HepG2 (cell line): ENCODE measurements around the gene ORM1. TPM values are rescaled to one million over a fixed set of nuclear protein-coding genes. Genes with fewer than 3 reads are reported as not detected.

Source experiments
- ATAC-seq: fragments of 200-7000 bp; cut with Tn5 transposase; 3 replicates; pipeline ENCODE4 v1.9.1; 2020; ENCODE audit warnings: mild to moderate bottlenecking, moderate library complexity
- BruUV-seq: library from RNA; stranded (reverse); fragments of 400-500 nt; replicated peaks from 2 replicates; lab custom pipeline; 2021; lab: Mats Ljungman, UMichigan
- CTCF ChIA-PET: fragments of 300-600 bp; formaldehyde crosslinking; extraction: SDS; loops from one replicate; lab custom pipeline; 2021; ENCODE audit warnings: low total read pairs, inconsistent platforms, low intra/inter-chr PET ratio; lab: Yijun Ruan, JAX
- POLR2A ChIA-PET: fragments of 350-600 bp; sonication (Branson Sonifier 250); formaldehyde crosslinking; loops from one replicate; lab custom pipeline; 2020; ENCODE audit warnings: antibody characterized with exemption, inconsistent platforms; lab: Yijun Ruan, JAX
- DNase-seq: peaks from one replicate; pipeline ENCODE4 v3.0.0-alpha.2; 2015; ENCODE audit warnings: low spot score
- FAIRE-seq: peaks from 3 replicates; lab custom pipeline; 2011; peaks lifted over from hg19 to GRCh38; lab: Jason Lieb, UNC
- H2AFZ ChIP-seq: one replicate; pipeline ENCODE4 v1.6.1; 2011; ENCODE audit warnings: low read length, inconsistent platforms
- H3K27ac ChIP-seq: fragments of 300-600 bp; 3 replicates; pipeline ENCODE4 v1.8.0; 2011; ENCODE audit warnings: mixed run types, mild to moderate bottlenecking, mixed read lengths, low read length, inconsistent platforms; ENCODE audit not compliant: insufficient read depth; ENCODE audit errors: extremely low read length
- H3K27me3 ChIP-seq, 2 experiments: fragments of 200-600 bp in 1 of 2; 2 replicates in 1 of 2; 3 replicates in 1 of 2; pipeline versions ENCODE4 v1.6.0 to v1.8.0; 2011; ENCODE audit warnings: low read length in 2 of 2, mild to moderate bottlenecking in 2 of 2, moderate library complexity in 2 of 2, inconsistent platforms in 1 of 2; ENCODE audit not compliant: insufficient read depth in 2 of 2, control insufficient read depth in 1 of 2
- H3K36me3 ChIP-seq, 2 experiments: fragments of 200-600 bp in 1 of 2; replicated peaks in 1 of 2; 2 replicates in 1 of 2; 3 replicates in 1 of 2; pipeline versions ENCODE4 v1.5.1 to v1.8.0; 2011; ENCODE audit warnings: low read length in 2 of 2, inconsistent platforms in 1 of 2; ENCODE audit not compliant: insufficient read depth in 2 of 2, control insufficient read depth in 1 of 2
- H3K4me1 ChIP-seq: 2 replicates; pipeline ENCODE4 v1.5.1; 2012; ENCODE audit warnings: low read length, inconsistent platforms; ENCODE audit not compliant: insufficient read depth
- H3K4me2 ChIP-seq: 2 replicates; pipeline ENCODE4 v1.6.0; 2011; ENCODE audit warnings: low read depth, low read length, inconsistent platforms
- H3K4me3 ChIP-seq, 3 experiments: fragments of 200-600 bp in 1 of 3; sonication (generic), shearing (Covaris generic) in 1 of 3; replicated peaks in 1 of 3; 2 replicates each; pipeline ENCODE4 v1.5.1; 2011 to 2016; ENCODE audit warnings: low read length in 3 of 3, inconsistent platforms in 2 of 3, low read depth in 2 of 3, mild to moderate bottlenecking in 2 of 3, control low read depth in 1 of 3, mixed read lengths in 1 of 3; ENCODE audit not compliant: insufficient read depth in 1 of 3
- H3K79me2 ChIP-seq: one replicate; pipeline ENCODE4 v1.6.1; 2011; ENCODE audit warnings: low read length, inconsistent platforms; ENCODE audit not compliant: insufficient read depth
- H3K9ac ChIP-seq: 2 replicates; pipeline ENCODE4 v1.6.0; 2011; ENCODE audit warnings: mild to moderate bottlenecking, low read depth, low read length, inconsistent platforms; ENCODE audit not compliant: insufficient read depth
- H3K9me3 ChIP-seq: 2 replicates; pipeline ENCODE4 v1.5.1; 2012; ENCODE audit warnings: mild to moderate bottlenecking, low read length
- H4K20me1 ChIP-seq: 2 replicates; pipeline ENCODE4 v1.6.0; 2011; ENCODE audit warnings: inconsistent platforms, mild to moderate bottlenecking, low read length, moderate library complexity; ENCODE audit not compliant: insufficient read depth
- ARHGAP35 ChIP-seq: sonication (generic); formaldehyde crosslinking; IDR thresholded peaks from 2 replicates; pipeline ENCODE4 v1.9.0; 2022; ENCODE audit warnings: mild to moderate bottlenecking, inconsistent platforms, moderate library complexity, missing genetic modification reagents, borderline replicate concordance
- ARNT2 ChIP-seq: sonication (generic); formaldehyde crosslinking; IDR thresholded peaks from 2 replicates; pipeline ENCODE4 v1.8.0; 2022; ENCODE audit warnings: mild to moderate bottlenecking, low read depth, missing genetic modification reagents, moderate library complexity
- FIP1L1 ChIP-seq: fragments of 200-400 bp; formaldehyde crosslinking; IDR thresholded peaks from 2 replicates; pipeline ENCODE4 v1.6.1; 2018; ENCODE audit warnings: low read depth, mild to moderate bottlenecking, low read length, moderate library complexity, borderline replicate concordance; ENCODE audit not compliant: insufficient read depth
- KAT8 ChIP-seq: IDR thresholded peaks from 2 replicates; pipeline ENCODE4 v1.6.1; 2016; ENCODE audit warnings: missing genetic modification reagents, missing compliant biosample characterization
- MEIS2 ChIP-seq: sonication (generic); formaldehyde crosslinking; IDR thresholded peaks from 2 replicates; pipeline ENCODE4 v1.9.0; 2021; ENCODE audit warnings: mild to moderate bottlenecking, missing genetic modification reagents
- NFIC ChIP-seq: IDR thresholded peaks from 2 replicates; pipeline ENCODE4 v1.6.1; 2012; ENCODE audit warnings: mild to moderate bottlenecking, low read length, inconsistent platforms
- NFRKB ChIP-seq: fragments of 450-650 bp; IDR thresholded peaks from 2 replicates; pipeline ENCODE4 v1.6.1; 2017
- PCBP1 ChIP-seq: fragments of 200-400 bp; formaldehyde crosslinking; IDR thresholded peaks from 2 replicates; pipeline ENCODE4 v1.6.1; 2017; ENCODE audit warnings: mild to moderate bottlenecking, low read depth, low read length, borderline replicate concordance
- SMAD1 ChIP-seq: sonication (generic); formaldehyde crosslinking; IDR thresholded peaks from 2 replicates; pipeline ENCODE4 v1.4.0; 2020; ENCODE audit warnings: missing genetic modification reagents, low read depth, mild to moderate bottlenecking, borderline replicate concordance
- SMC3 ChIP-seq: IDR thresholded peaks from 2 replicates; pipeline ENCODE4 v1.6.1; 2011; ENCODE audit warnings: low read length, improper control_type of control experiment
- SRSF4 ChIP-seq: fragments of 200-400 bp; formaldehyde crosslinking; IDR thresholded peaks from one replicate; pipeline ENCODE4 v1.6.1; 2018; ENCODE audit warnings: mild to moderate bottlenecking, low read depth, low read length, moderate library complexity; ENCODE audit not compliant: poor library complexity, severe bottlenecking
- XRCC5 ChIP-seq: fragments of 200-400 bp; formaldehyde crosslinking; optimal IDR thresholded peaks from 2 replicates; pipeline ENCODE3; 2017; ENCODE audit warnings: mild to moderate bottlenecking, low read length
- ZBED4 ChIP-seq: sonication (generic); formaldehyde crosslinking; IDR thresholded peaks from 2 replicates; pipeline ENCODE4 v1.4.0; 2020; ENCODE audit warnings: missing genetic modification reagents, borderline replicate concordance
- ZNF20 ChIP-seq: sonication (generic); formaldehyde crosslinking; IDR thresholded peaks from 2 replicates; pipeline ENCODE4 v1.4.0; 2020; ENCODE audit warnings: mild to moderate bottlenecking, moderate library complexity, missing genetic modification reagents
- ZNF276 ChIP-seq: sonication (generic); formaldehyde crosslinking; IDR thresholded peaks from 2 replicates; pipeline ENCODE4 v1.4.0; 2020; ENCODE audit warnings: mild to moderate bottlenecking, low read depth, missing genetic modification reagents
- ZNF343 ChIP-seq: sonication (generic); formaldehyde crosslinking; IDR thresholded peaks from 2 replicates; pipeline ENCODE4 v1.4.0; 2020; ENCODE audit warnings: mild to moderate bottlenecking, missing genetic modification reagents
- ZNF367 ChIP-seq: sonication (generic); formaldehyde crosslinking; IDR thresholded peaks from 2 replicates; pipeline ENCODE4 v1.4.0; 2020; ENCODE audit warnings: missing genetic modification reagents, borderline replicate concordance
- ZNF569 ChIP-seq: sonication (generic); formaldehyde crosslinking; IDR thresholded peaks from 2 replicates; pipeline ENCODE4 v1.5.0; 2020; ENCODE audit warnings: mild to moderate bottlenecking, missing genetic modification reagents, moderate library complexity, borderline replicate concordance
- ZNF839 ChIP-seq: sonication (generic); formaldehyde crosslinking; IDR thresholded peaks from 2 replicates; pipeline ENCODE4 v1.4.0; 2020; ENCODE audit warnings: missing genetic modification reagents, mild to moderate bottlenecking, borderline replicate concordance
- WGBS: methylation state at CpG from one replicate; pipeline ENCODE4 v1.1.6; 2017; ENCODE audit warnings: low lambda C conversion rate; 5-methylcytosine and 5-hydroxymethylcytosine counted together
- in situ Hi-C: cut with HindIII; loops from 2 replicates; pipeline ENCODE4 v1.10.0; 2017; ENCODE audit warnings: low pct_unique_long_range_greater_than_20kb; ENCODE audit not compliant: extremely low pct_ligation_motif_present
- intact Hi-C: fragments of 100-400 bp; cut with micrococcal nuclease; formaldehyde crosslinking; loops from one replicate; pipeline ENCODE4 v1.10.0; 2022; ENCODE audit not compliant: unreplicated experiment
- polyA plus RNA-seq, 8 experiments: library from polyadenylated mRNA; depleted of rRNA in 3 of 8; stranded (reverse) in 7 of 8; unstranded in 1 of 8; fragments of >200 nt; fragmentation: Illumina TruSeq in 4 of 8; extraction: Trizol in 4 of 8; gene quantifications; 2 replicates each; pipeline versions ENCODE4 v1.2.1 to v1.2.3, GENCODE V29; 2011 to 2016; ENCODE audit warnings: low read depth in 4 of 8, missing spikeins in 1 of 8, mixed read lengths in 1 of 8; ENCODE audit not compliant: insufficient read depth in 1 of 8
- total RNA-seq, 5 experiments: library from RNA; depleted of rRNA; stranded (reverse); fragments of >200 nt; fragmentation: Illumina TruSeq; extraction: Trizol; gene quantifications; 2 replicates each; pipeline ENCODE4 v1.2.3, GENCODE V29; 2016; ENCODE audit warnings: low read depth in 1 of 5

ORM1 gene
- total and polyA plus RNA-seq, 2 of the 13 experiments (the other 11 are each of a cell fraction or from before 2014, with no cell fraction given) = 699 to 1,180 TPM

- CTCF ChIA-PET = no interaction called here
- no peak for TF ChIP-seq ZNF20 (CRISPR knock-in tag)
- TF ChIP-seq NFIC = no peak
- TF ChIP-seq SRSF4 = no peak
- TF ChIP-seq ARHGAP35 (CRISPR knock-in tag) = no peak
- no peak for TF ChIP-seq PCBP1
- TF ChIP-seq ZNF276 (CRISPR knock-in tag) = no peak
- TF ChIP-seq MEIS2 (CRISPR knock-in tag) = no peak
- TF ChIP-seq FIP1L1 = no peak
- TF ChIP-seq NFRKB = no peak
- TF ChIP-seq ARNT2 (CRISPR knock-in tag) = no peak
- no peak for TF ChIP-seq SMC3
- TF ChIP-seq ZNF343 = no peak
- TF ChIP-seq ZNF569 (CRISPR knock-in tag) = no peak
- no peak for TF ChIP-seq KAT8 (CRISPR knock-in tag)
- no peak for TF ChIP-seq ZNF367
- no peak for TF ChIP-seq ZNF839 (CRISPR knock-in tag)
- no peak for TF ChIP-seq ZBED4 (CRISPR knock-in tag)
- TF ChIP-seq SMAD1 (CRISPR knock-in tag) = no peak
- no peak for TF ChIP-seq XRCC5
- TF ChIP-seq, all 625 proteins: peak for 0
- Histone ChIP-seq H4K20me1 (no peaks in the 10 kb centered on the region), H3K79me2 (no peaks in the 10 kb centered on the region), H3K9me3 (no peaks in the 10 kb centered on the region), H3K4me1 (peaks cover 15% of the 10 kb centered on the region), H2AFZ (no peak overlapping the region), H3K4me3 (no peak overlapping the region), H3K9ac (no peak overlapping the region), H3K4me2 (no peak overlapping the region), H3K36me3 (peaks cover 2 to 16% of the 10 kb centered on the region in 2 experiments; a peak in 4 of 5 replicates), H3K27ac (no peak overlapping the region), H3K27me3 (no peaks in the 10 kb centered on the region)
- DNase-seq (no peak), ATAC-seq (no peak), FAIRE-seq (no peak)
- in situ Hi-C loops = no loop called here
- POLR2A ChIA-PET = no interaction called here
- WGBS = 94% methylated on average over 4 of the region's 4 CpGs
- intact Hi-C loops = no loop called here
- BruUV-seq = no TSS peak
Measured at GRCh38 chr9:114351932-114352331, 29.0 kb downstream of the ORM1 start.
